ENCODE results near the gene OR2D3.

The OR2D3 gene

GRCh38 chr11:6911378-6911777 lies 9.4 kb upstream of the OR2D3 start:
- H3K4me1 ChIP-seq (ENCODE audit: insufficient read depth, insufficient read length) = no peaks in the 10 kb centered on the region
- no peak overlapping the region for H3K9ac ChIP-seq (ENCODE audit: insufficient read length, low read depth)
- H3K36me3 ChIP-seq (ENCODE audit: insufficient read depth, insufficient read length, low read length) = no peaks in the 10 kb centered on the region
- no peak for DNase-seq (ENCODE audit: low read depth, low spot score)
- H3K27me3 ChIP-seq (ENCODE audit: insufficient read depth, insufficient read length) = no peaks in the 10 kb centered on the region
- H3K4me3 ChIP-seq (ENCODE audit: insufficient read length, low read depth) = no peak overlapping the region
- TF ChIP-seq SUZ12 (IDR thresholded peaks at IDR 0.05; ENCODE audit: extremely low read depth, insufficient read depth, insufficient read length) = no peak
- no peaks in the 10 kb centered on the region for H3K9me3 ChIP-seq (ENCODE audit: insufficient read depth, low read length)

- no peak for TF ChIP-seq ZNF274 (IDR thresholded peaks at IDR 0.05; ENCODE audit: low read depth, low read length)
- no peak for TF ChIP-seq YY1 (IDR thresholded peaks at IDR 0.05; ENCODE audit: insufficient read depth, insufficient read length)
- TF ChIP-seq SUZ12 (IDR thresholded peaks at IDR 0.05; ENCODE audit: extremely low read depth, insufficient read depth, insufficient read length) = no peak
- H3K36me3 ChIP-seq (ENCODE audit: insufficient read depth, insufficient read length, low read length) = no peaks in the 10 kb centered on the region
- no peaks in the 10 kb centered on the region for H3K9me3 ChIP-seq (ENCODE audit: insufficient read depth, low read length)
- H3K4me3 ChIP-seq (ENCODE audit: insufficient read length, low read depth) = no peak overlapping the region
- H3K27me3 ChIP-seq (ENCODE audit: insufficient read depth, insufficient read length) = no peaks in the 10 kb centered on the region
- H3K4me1 ChIP-seq (ENCODE audit: insufficient read depth, insufficient read length) = no peaks in the 10 kb centered on the region
- DNase-seq (ENCODE audit: low read depth, low spot score) = no peak
- no peak overlapping the region for H3K9ac ChIP-seq (ENCODE audit: insufficient read length, low read depth)
Observed at GRCh38 chr11:6911948-6912347, 8.9 kb upstream of the OR2D3 start.

- no peaks in the 10 kb centered on the region for H3K9me3 ChIP-seq (ENCODE audit: insufficient read depth, low read length)
- no peak overlapping the region for H3K9ac ChIP-seq (ENCODE audit: insufficient read length, low read depth)
- TF ChIP-seq SUZ12 (IDR thresholded peaks at IDR 0.05; ENCODE audit: extremely low read depth, insufficient read depth, insufficient read length) = no peak
- TF ChIP-seq YY1 (IDR thresholded peaks at IDR 0.05; ENCODE audit: insufficient read depth, insufficient read length) = no peak
- no peak for TF ChIP-seq ZNF274 (IDR thresholded peaks at IDR 0.05; ENCODE audit: low read depth, low read length)
- H3K36me3 ChIP-seq (ENCODE audit: insufficient read depth, insufficient read length, low read length) = no peaks in the 10 kb centered on the region
- no peak overlapping the region for H3K4me3 ChIP-seq (ENCODE audit: insufficient read length, low read depth)
- no peaks in the 10 kb centered on the region for H3K4me1 ChIP-seq (ENCODE audit: insufficient read depth, insufficient read length)
- DNase-seq (ENCODE audit: low read depth, low spot score) = no peak
- no peaks in the 10 kb centered on the region for H3K27me3 ChIP-seq (ENCODE audit: insufficient read depth, insufficient read length)
Observed at GRCh38 chr11:6919698-6920097, 1.1 kb upstream of the OR2D3 start.

- Histone ChIP-seq H3K27me3 (ENCODE audit: insufficient read depth, insufficient read length) (peaks cover 2% of the 10 kb centered on the region), H3K4me1 (ENCODE audit: insufficient read depth, insufficient read length) (no peaks in the 10 kb centered on the region), H3K36me3 (ENCODE audit: insufficient read depth, insufficient read length, low read length) (peaks cover 7% of the 10 kb centered on the region), H3K9ac (ENCODE audit: insufficient read length, low read depth) (no peak overlapping the region), H3K4me3 (ENCODE audit: insufficient read length, low read depth) (no peak overlapping the region), H3K9me3 (ENCODE audit: insufficient read depth, low read length) (no peaks in the 10 kb centered on the region)
- no peak for DNase-seq (ENCODE audit: low read depth, low spot score)
- TF ChIP-seq ZNF274 (IDR thresholded peaks at IDR 0.05; ENCODE audit: low read depth, low read length) (no peak), YY1 (IDR thresholded peaks at IDR 0.05; ENCODE audit: insufficient read depth, insufficient read length) (no peak), SUZ12 (IDR thresholded peaks at IDR 0.05; ENCODE audit: extremely low read depth, insufficient read depth, insufficient read length) (no peak)
Observed at GRCh38 chr11:6925007-6925577, 4.3 kb downstream of the OR2D3 start.

GRCh38 chr11:6925636-6926207 lies 4.9 kb downstream of the OR2D3 start:
- peak overlapping the region; percentile 89 for H3K4me3 ChIP-seq (ENCODE audit: insufficient read length, low read depth)
- DNase-seq (ENCODE audit: low read depth, low spot score) = no peak

GRCh38 chr11:6926208-6927029 lies 5.6 kb downstream of the OR2D3 start, which contains the start of gene ZNF215:
Gene ZNF215, plus strand, starts transcription at chr11:6926426. Its CDS starts 5,847 bp downstream, at chr11:6932273.
- H3K4me3 ChIP-seq (ENCODE audit: insufficient read length, low read depth) = peak within 1 kb of the TSS; percentile 89
- DNase-seq (ENCODE audit: low read depth, low spot score) = peak; percentile 28
- H3K36me3 ChIP-seq (ENCODE audit: insufficient read depth, insufficient read length, low read length) = peaks cover 7% of the 10 kb centered on the region
- no peak for TF ChIP-seq YY1 (IDR thresholded peaks at IDR 0.05; ENCODE audit: insufficient read depth, insufficient read length)
- TF ChIP-seq SUZ12 (IDR thresholded peaks at IDR 0.05; ENCODE audit: extremely low read depth, insufficient read depth, insufficient read length) = no peak
- no peak for TF ChIP-seq ZNF274 (IDR thresholded peaks at IDR 0.05; ENCODE audit: low read depth, low read length)
- H3K9me3 ChIP-seq (ENCODE audit: insufficient read depth, low read length) = no peaks in the 10 kb centered on the region
- peaks cover 2% of the 10 kb centered on the region for H3K27me3 ChIP-seq (ENCODE audit: insufficient read depth, insufficient read length)
- H3K9ac ChIP-seq (ENCODE audit: insufficient read length, low read depth) = peak within 1 kb of the TSS; percentile 94
- no peaks in the 10 kb centered on the region for H3K4me1 ChIP-seq (ENCODE audit: insufficient read depth, insufficient read length)

More at GRCh38 chr11:6925636-6926207, 4.9 kb downstream of the OR2D3 start:
- H3K36me3 ChIP-seq (ENCODE audit: insufficient read depth, insufficient read length, low read length) = peaks cover 7% of the 10 kb centered on the region
- H3K4me1 ChIP-seq (ENCODE audit: insufficient read depth, insufficient read length) = no peaks in the 10 kb centered on the region
- TF ChIP-seq YY1 (IDR thresholded peaks at IDR 0.05; ENCODE audit: insufficient read depth, insufficient read length) (no peak), ZNF274 (IDR thresholded peaks at IDR 0.05; ENCODE audit: low read depth, low read length) (no peak), SUZ12 (IDR thresholded peaks at IDR 0.05; ENCODE audit: extremely low read depth, insufficient read depth, insufficient read length) (no peak)
- H3K27me3 ChIP-seq (ENCODE audit: insufficient read depth, insufficient read length) = peaks cover 2% of the 10 kb centered on the region
- peak overlapping the region; percentile 32 for H3K9ac ChIP-seq (ENCODE audit: insufficient read length, low read depth)
- H3K9me3 ChIP-seq (ENCODE audit: insufficient read depth, low read length) = no peaks in the 10 kb centered on the region

GRCh38 chr11:6927030-6927617 lies 6.3 kb downstream of the OR2D3 start:
- no peak for DNase-seq (ENCODE audit: low read depth, low spot score)

More at GRCh38 chr11:6927030-6927617, 6.3 kb downstream of the OR2D3 start:
- H3K36me3 ChIP-seq (ENCODE audit: insufficient read depth, insufficient read length, low read length) = peaks cover 7% of the 10 kb centered on the region
- no peak for TF ChIP-seq YY1 (IDR thresholded peaks at IDR 0.05; ENCODE audit: insufficient read depth, insufficient read length)
- TF ChIP-seq SUZ12 (IDR thresholded peaks at IDR 0.05; ENCODE audit: extremely low read depth, insufficient read depth, insufficient read length) = no peak
- TF ChIP-seq ZNF274 (IDR thresholded peaks at IDR 0.05; ENCODE audit: low read depth, low read length) = no peak
- peak overlapping the region; percentile 94 for H3K9ac ChIP-seq (ENCODE audit: insufficient read length, low read depth)
- peaks cover 2% of the 10 kb centered on the region for H3K27me3 ChIP-seq (ENCODE audit: insufficient read depth, insufficient read length)
- H3K9me3 ChIP-seq (ENCODE audit: insufficient read depth, low read length) = no peaks in the 10 kb centered on the region
- H3K4me1 ChIP-seq (ENCODE audit: insufficient read depth, insufficient read length) = no peaks in the 10 kb centered on the region
- peak overlapping the region; percentile 89 for H3K4me3 ChIP-seq (ENCODE audit: insufficient read length, low read depth)

All from NT2/D1 (cell line).